Body of pancreas (tissue), 4 donors: ENCODE data around the gene PIK3R5.

Experiments
- CTCF ChIP-seq, 7 experiments: fragments of 450-650 bp in 4 of 7; fragments of 200-600 bp in 3 of 7; sonication (generic) in 3 of 7; IDR thresholded peaks; one replicate each; pipeline ENCODE4 v1.5.1; 2016 to 2019; ENCODE audit warnings: antibody characterized with exemption in 7 of 7
- POLR2A ChIP-seq, 3 donors: fragments of 450-650 bp; IDR thresholded peaks; one replicate each; pipeline ENCODE4 v1.6.1; 2016; ENCODE audit warnings: antibody characterized with exemption in 3 of 3, mild to moderate bottlenecking in 2 of 3

- TF ChIP-seq POLR2A (IDR thresholded peaks at IDR 0.05) (no peak), CTCF (IDR thresholded peaks at IDR 0.05) (no peak)
Measured at GRCh38 chr17:8885967-8886684, 79.4 kb downstream of the PIK3R5 start.
